SK-N-SH treated with all-trans-retinoic acid at 6 μM for 48 hours (cell line): ENCODE data around the gene PNLIP.

Experiments used
- ATAC-seq: fragments of 200-7000 bp; cut with Tn5 transposase; 3 replicates; pipeline ENCODE4 v1.9.1; 2020; ENCODE audit warnings: mild to moderate bottlenecking, moderate library complexity
- BACH2 ChIP-seq: fragments of 250-450 bp; sonication (Bioruptor Pico); IDR thresholded peaks from 2 replicates; pipeline ENCODE4 v1.9.0; 2021; ENCODE audit warnings: mild to moderate bottlenecking, borderline replicate concordance
- CREB5 ChIP-seq: fragments of 250-450 bp; sonication (Bioruptor Pico); IDR thresholded peaks from 2 replicates; pipeline ENCODE4 v1.5.1; 2020; ENCODE audit warnings: low read depth, mild to moderate bottlenecking, moderate library complexity
- CSDC2 ChIP-seq: fragments of 250-450 bp; sonication (Bioruptor Pico); IDR thresholded peaks from 2 replicates; pipeline ENCODE4 v1.5.0; 2020; ENCODE audit warnings: mild to moderate bottlenecking, moderate library complexity
- CSRNP3 ChIP-seq: fragments of 250-450 bp; sonication (Bioruptor Pico); IDR thresholded peaks from 2 replicates; pipeline ENCODE4 v1.5.1; 2021; ENCODE audit warnings: mild to moderate bottlenecking, moderate library complexity
- PATZ1 ChIP-seq: fragments of 250-450 bp; sonication (Bioruptor Pico); IDR thresholded peaks from 2 replicates; pipeline ENCODE4 v1.8.0; 2020; ENCODE audit warnings: mild to moderate bottlenecking, moderate library complexity, borderline replicate concordance
- POU6F1 ChIP-seq: fragments of 250-450 bp; sonication (Bioruptor Pico); IDR thresholded peaks from 2 replicates; pipeline ENCODE4 v1.8.0; 2021; ENCODE audit warnings: low read depth, mild to moderate bottlenecking, moderate library complexity, borderline replicate concordance
- PPARA ChIP-seq: fragments of 250-450 bp; sonication (Bioruptor Pico); IDR thresholded peaks from 2 replicates; pipeline ENCODE4 v1.5.0; 2020; ENCODE audit warnings: mild to moderate bottlenecking, borderline replicate concordance
- RARB ChIP-seq: fragments of 250-450 bp; sonication (Bioruptor Pico); IDR thresholded peaks from 2 replicates; pipeline ENCODE4 v1.8.0; 2021; ENCODE audit warnings: mild to moderate bottlenecking, moderate library complexity
- SNAI2 ChIP-seq: fragments of 250-450 bp; sonication (Bioruptor Pico); IDR thresholded peaks from 2 replicates; pipeline ENCODE4 v1.5.0; 2020; ENCODE audit warnings: mild to moderate bottlenecking, moderate library complexity
- TCF4 ChIP-seq: fragments of 250-450 bp; sonication (Bioruptor Pico); IDR thresholded peaks from 2 replicates; pipeline ENCODE4 v1.8.0; 2021; ENCODE audit warnings: mild to moderate bottlenecking, moderate library complexity, borderline replicate concordance
- TOX ChIP-seq: fragments of 250-450 bp; sonication (Bioruptor Pico); IDR thresholded peaks from 2 replicates; pipeline ENCODE4 v1.8.0; 2021; ENCODE audit warnings: mild to moderate bottlenecking, moderate library complexity, borderline replicate concordance
- ZC3H10 ChIP-seq: fragments of 250-450 bp; sonication (Bioruptor Pico); IDR thresholded peaks from 2 replicates; pipeline ENCODE4 v1.5.1; 2021; ENCODE audit warnings: mild to moderate bottlenecking, moderate library complexity
- ZFP3 ChIP-seq: fragments of 250-450 bp; sonication (Bioruptor Pico); IDR thresholded peaks from 2 replicates; pipeline ENCODE4 v1.5.0; 2020; ENCODE audit warnings: mild to moderate bottlenecking, moderate library complexity
- ZFP30 ChIP-seq: fragments of 450-650 bp; formaldehyde crosslinking; IDR thresholded peaks from 2 replicates; pipeline ENCODE4 v1.5.0; 2022; ENCODE audit warnings: mild to moderate bottlenecking, moderate library complexity
- ZNF565 ChIP-seq: fragments of 450-650 bp; formaldehyde crosslinking; conservative IDR thresholded peaks from 2 replicates; pipeline ENCODE4 v1.5.0; 2020; ENCODE audit warnings: low read depth, mild to moderate bottlenecking, moderate library complexity
- ZNF70 ChIP-seq: fragments of 450-650 bp; formaldehyde crosslinking; IDR thresholded peaks from 2 replicates; pipeline ENCODE4 v1.5.0; 2020; ENCODE audit warnings: mild to moderate bottlenecking, moderate library complexity
- ZNF8 ChIP-seq: fragments of 450-650 bp; formaldehyde crosslinking; IDR thresholded peaks from 2 replicates; pipeline ENCODE4 v1.5.0; 2020; ENCODE audit warnings: mild to moderate bottlenecking, moderate library complexity

The PNLIP gene

GRCh38 chr10:116511365-116511764, 34.4 kb upstream of the PNLIP start (continued):
- TF ChIP-seq PATZ1 (CRISPR knock-in tag) (no peak), TOX (CRISPR knock-in tag) (no peak), CSDC2 (no peak), ZNF70 (CRISPR knock-in tag) (no peak), ZNF565 (CRISPR knock-in tag) (no peak)

GRCh38 chr10:116521424-116522290, 24.1 kb upstream of the PNLIP start:
- TF ChIP-seq PPARA (no peak), ZNF8 (CRISPR knock-in tag) (no peak), TOX (CRISPR knock-in tag) (no peak), SNAI2 (no peak), ZC3H10 (CRISPR knock-in tag) (no peak), ZFP30 (CRISPR knock-in tag) (no peak), CSDC2 (no peak), RARB (CRISPR knock-in tag) (no peak), PATZ1 (CRISPR knock-in tag) (no peak), CREB5 (CRISPR knock-in tag) (no peak)
- ATAC-seq: peak; percentile 48; the same call in 1 of the 3 replicates

- ATAC-seq: no peak
- no peak for TF ChIP-seq ZC3H10 (CRISPR knock-in tag)
- TF ChIP-seq BACH2 (CRISPR knock-in tag): no peak
- TF ChIP-seq CREB5 (CRISPR knock-in tag): no peak
- TF ChIP-seq PATZ1 (CRISPR knock-in tag): no peak
- TF ChIP-seq ZFP3 (CRISPR knock-in tag): no peak
- TF ChIP-seq TCF4 (CRISPR knock-in tag): no peak
- TF ChIP-seq POU6F1 (CRISPR knock-in tag): no peak
- no peak for TF ChIP-seq TOX (CRISPR knock-in tag)
- no peak for TF ChIP-seq PPARA
- TF ChIP-seq CSRNP3 (CRISPR knock-in tag): no peak
- no peak for TF ChIP-seq ZFP30 (CRISPR knock-in tag)
These were observed 22.8 kb upstream of the PNLIP start for GRCh38 chr10:116522803-116523381.
